ENCODE measurements around the gene GRB2.

- TF ChIP-seq, protein P1, sequence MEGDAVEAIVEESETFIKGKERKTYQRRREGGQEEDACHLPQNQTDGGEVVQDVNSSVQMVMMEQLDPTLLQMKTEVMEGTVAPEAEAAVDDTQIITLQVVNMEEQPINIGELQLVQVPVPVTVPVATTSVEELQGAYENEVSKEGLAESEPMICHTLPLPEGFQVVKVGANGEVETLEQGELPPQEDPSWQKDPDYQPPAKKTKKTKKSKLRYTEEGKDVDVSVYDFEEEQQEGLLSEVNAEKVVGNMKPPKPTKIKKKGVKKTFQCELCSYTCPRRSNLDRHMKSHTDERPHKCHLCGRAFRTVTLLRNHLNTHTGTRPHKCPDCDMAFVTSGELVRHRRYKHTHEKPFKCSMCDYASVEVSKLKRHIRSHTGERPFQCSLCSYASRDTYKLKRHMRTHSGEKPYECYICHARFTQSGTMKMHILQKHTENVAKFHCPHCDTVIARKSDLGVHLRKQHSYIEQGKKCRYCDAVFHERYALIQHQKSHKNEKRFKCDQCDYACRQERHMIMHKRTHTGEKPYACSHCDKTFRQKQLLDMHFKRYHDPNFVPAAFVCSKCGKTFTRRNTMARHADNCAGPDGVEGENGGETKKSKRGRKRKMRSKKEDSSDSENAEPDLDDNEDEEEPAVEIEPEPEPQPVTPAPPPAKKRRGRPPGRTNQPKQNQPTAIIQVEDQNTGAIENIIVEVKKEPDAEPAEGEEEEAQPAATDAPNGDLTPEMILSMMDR (IDR thresholded peaks at IDR 0.05): peak in 4 of 6 experiments; percentile 13 to 32 (median 30)
- no peak for TF ChIP-seq POLR2A (IDR thresholded peaks at IDR 0.05)
Observed at GRCh38 chr17:75289832-75290337, 115.6 kb downstream of the GRB2 start.
